ENCODE measurements around the gene KIF23. TPM values are rescaled to one million over a fixed set of nuclear protein-coding genes. Genes with fewer than 3 reads are reported as not detected.
"Not testable (repeated sequence)": the region's sequence is repeated elsewhere in the genome, so short reads cannot be mapped to it uniquely, and the experiment has no call there.

The KIF23 gene
- total RNA-seq, 1 donor from 2014 or later: 37.8 TPM

- Mint-ChIP-seq H3K4me1 (no peaks in the 10 kb centered on the region), H3K4me3 (no peak overlapping the region), H3K27ac (no peak overlapping the region), H3K9me3 (no peaks in the 10 kb centered on the region), H3K27me3 (ENCODE audit: low read depth) (no peaks in the 10 kb centered on the region), H3K36me3 (peaks cover 36% of the 10 kb centered on the region)
- TF ChIP-seq, protein P1, sequence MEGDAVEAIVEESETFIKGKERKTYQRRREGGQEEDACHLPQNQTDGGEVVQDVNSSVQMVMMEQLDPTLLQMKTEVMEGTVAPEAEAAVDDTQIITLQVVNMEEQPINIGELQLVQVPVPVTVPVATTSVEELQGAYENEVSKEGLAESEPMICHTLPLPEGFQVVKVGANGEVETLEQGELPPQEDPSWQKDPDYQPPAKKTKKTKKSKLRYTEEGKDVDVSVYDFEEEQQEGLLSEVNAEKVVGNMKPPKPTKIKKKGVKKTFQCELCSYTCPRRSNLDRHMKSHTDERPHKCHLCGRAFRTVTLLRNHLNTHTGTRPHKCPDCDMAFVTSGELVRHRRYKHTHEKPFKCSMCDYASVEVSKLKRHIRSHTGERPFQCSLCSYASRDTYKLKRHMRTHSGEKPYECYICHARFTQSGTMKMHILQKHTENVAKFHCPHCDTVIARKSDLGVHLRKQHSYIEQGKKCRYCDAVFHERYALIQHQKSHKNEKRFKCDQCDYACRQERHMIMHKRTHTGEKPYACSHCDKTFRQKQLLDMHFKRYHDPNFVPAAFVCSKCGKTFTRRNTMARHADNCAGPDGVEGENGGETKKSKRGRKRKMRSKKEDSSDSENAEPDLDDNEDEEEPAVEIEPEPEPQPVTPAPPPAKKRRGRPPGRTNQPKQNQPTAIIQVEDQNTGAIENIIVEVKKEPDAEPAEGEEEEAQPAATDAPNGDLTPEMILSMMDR (IDR thresholded peaks at IDR 0.05; ENCODE audit: unreplicated experiment): no peak
- no peak for DNase-seq (ENCODE audit: low spot score in 2 of 2, unreplicated experiment in 2 of 2)
These were observed 22.8 kb downstream of the KIF23 start for GRCh38 chr15:69436951-69437350.

DNA sequence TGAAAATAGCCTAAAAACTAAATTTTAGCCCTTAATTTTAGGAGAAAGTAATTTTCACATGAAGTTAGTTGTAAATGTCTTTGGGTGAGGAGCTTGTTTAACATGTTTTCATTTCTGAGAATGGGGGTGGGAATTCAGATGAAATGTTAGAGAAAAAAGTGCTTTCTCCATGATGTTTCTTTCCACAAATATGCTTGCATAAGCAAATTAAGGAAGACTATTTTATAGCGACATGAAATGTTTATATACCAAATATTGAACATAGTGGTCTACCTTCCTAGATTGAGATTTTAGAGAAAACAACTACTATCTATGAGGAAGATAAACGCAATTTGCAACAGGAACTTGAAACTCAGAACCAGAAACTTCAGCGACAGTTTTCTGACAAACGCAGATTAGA is 25.5 kb downstream of the KIF23 start:
- H3K36me3 Mint-ChIP-seq: peaks cover 34% of the 10 kb centered on the region
- TF ChIP-seq, protein P1 (IDR thresholded peaks at IDR 0.05; ENCODE audit: unreplicated experiment): no peak
- DNase-seq (ENCODE audit: low spot score in 2 of 2, unreplicated experiment in 2 of 2): no peak
- H3K4me3 Mint-ChIP-seq: no peak overlapping the region
- H3K27ac Mint-ChIP-seq: no peak overlapping the region
- H3K9me3 Mint-ChIP-seq: no peaks in the 10 kb centered on the region
- H3K4me1 Mint-ChIP-seq: no peaks in the 10 kb centered on the region
- no peaks in the 10 kb centered on the region for H3K27me3 Mint-ChIP-seq (ENCODE audit: low read depth)

GRCh38 chr15:69443032-69443611 is 29.0 kb downstream of the KIF23 start:
- Mint-ChIP-seq H3K4me3 (no peak overlapping the region), H3K27ac (no peak overlapping the region), H3K4me1 (no peaks in the 10 kb centered on the region), H3K36me3 (peaks cover 24% of the 10 kb centered on the region), H3K27me3 (ENCODE audit: low read depth) (no peaks in the 10 kb centered on the region), H3K9me3 (no peaks in the 10 kb centered on the region)
- no peak for DNase-seq (ENCODE audit: low spot score in 2 of 2, unreplicated experiment in 2 of 2)
- TF ChIP-seq, protein P1 (IDR thresholded peaks at IDR 0.05; ENCODE audit: unreplicated experiment): no peak

GRCh38 chr15:69444686-69445085 is 30.5 kb downstream of the KIF23 start:
- no peaks in the 10 kb centered on the region for H3K27me3 Mint-ChIP-seq (ENCODE audit: low read depth)
- H3K27ac Mint-ChIP-seq: no peak overlapping the region
- H3K9me3 Mint-ChIP-seq: no peaks in the 10 kb centered on the region
- TF ChIP-seq, protein P1 (IDR thresholded peaks at IDR 0.05; ENCODE audit: unreplicated experiment): no peak
- no peaks in the 10 kb centered on the region for H3K4me1 Mint-ChIP-seq
- peaks cover 16% of the 10 kb centered on the region for H3K36me3 Mint-ChIP-seq
- DNase-seq (ENCODE audit: low spot score in 2 of 2, unreplicated experiment in 2 of 2): no peak
- no peak overlapping the region for H3K4me3 Mint-ChIP-seq

DNA sequence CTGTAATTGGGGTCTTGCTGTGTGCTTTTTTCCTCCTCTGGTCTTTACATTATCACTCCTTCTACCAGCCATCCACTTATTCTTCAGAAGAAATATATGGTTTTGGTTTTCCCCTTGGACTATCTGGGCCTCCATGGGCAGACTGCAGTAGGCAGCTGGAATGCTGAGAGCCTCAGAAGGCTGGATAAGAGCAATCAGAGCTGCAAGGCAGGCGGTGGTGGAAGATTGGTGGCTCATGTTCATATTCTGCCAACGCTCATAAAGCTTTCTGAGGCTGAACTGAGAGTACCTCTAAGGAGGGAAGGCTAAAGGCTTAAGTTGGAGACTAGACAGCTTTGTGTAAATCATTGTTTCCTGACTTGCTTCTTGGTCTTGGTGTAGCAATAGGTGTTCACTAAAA is 32.8 kb downstream of the KIF23 start:
- H3K4me1 Mint-ChIP-seq: peaks cover 3% of the 10 kb centered on the region
- peaks cover 11% of the 10 kb centered on the region for H3K36me3 Mint-ChIP-seq
- H3K9me3 Mint-ChIP-seq: no peaks in the 10 kb centered on the region
- DNase-seq (ENCODE audit: low spot score in 2 of 2, unreplicated experiment in 2 of 2): no peak
- H3K27ac Mint-ChIP-seq: no peak overlapping the region
- no peak overlapping the region for H3K4me3 Mint-ChIP-seq
- H3K27me3 Mint-ChIP-seq (ENCODE audit: low read depth): no peaks in the 10 kb centered on the region
- TF ChIP-seq, protein P1 (IDR thresholded peaks at IDR 0.05; ENCODE audit: unreplicated experiment): no peak

DNA sequence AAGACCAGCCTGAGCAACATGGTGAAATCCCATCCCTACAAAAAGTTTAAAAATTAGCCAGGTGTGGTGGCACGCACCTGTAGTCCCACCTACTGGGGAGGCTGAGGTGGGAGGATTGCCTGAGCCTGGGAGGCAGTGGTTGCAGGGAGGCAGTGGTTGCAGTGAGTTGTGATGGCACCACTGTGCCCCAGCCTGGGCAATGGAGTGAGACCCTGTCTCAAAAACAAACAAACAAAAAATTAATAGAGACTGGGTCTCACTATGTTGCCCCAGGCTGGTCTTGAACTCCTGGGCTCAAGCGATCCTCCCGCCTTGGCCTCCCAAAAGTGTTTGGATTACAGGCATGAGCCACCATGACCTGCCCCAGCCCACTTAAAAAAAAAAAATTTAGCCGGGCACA is 36.1 kb downstream of the KIF23 start:
- not testable (repeated sequence) for H3K27me3 Mint-ChIP-seq (ENCODE audit: low read depth); H3K4me3 Mint-ChIP-seq; H3K9me3 Mint-ChIP-seq; H3K27ac Mint-ChIP-seq; H3K36me3 Mint-ChIP-seq; DNase-seq (ENCODE audit: low spot score in 2 of 2, unreplicated experiment in 2 of 2)
- H3K4me1 Mint-ChIP-seq: peaks cover 28% of the 10 kb centered on the region
